Measurements from ENCODE around the gene NTRK1. TPM values are rescaled to one million over a fixed set of nuclear protein-coding genes. Genes with fewer than 3 reads are reported as not detected.

Gene NTRK1
- total RNA-seq, 1 experiment from 2014 or later = 0.33 TPM

- H3K27ac Mint-ChIP-seq (ENCODE audit: low read depth, unreplicated experiment) = no peak overlapping the region
- H3K9me3 Mint-ChIP-seq (ENCODE audit: unreplicated experiment) = no peaks in the 10 kb centered on the region
- CTCF ChIA-PET = interaction anchor here (0.9 to 11.0 kb wide), 4 partner anchors 7 to 28 kb away, joined by 3 to 163 read pairs (median 21); partner anchors contain the start of genes INSRR, NTRK1 and PEAR1
- BruUV-seq (replicated peaks) = no TSS peak
- no peak overlapping the region for H3K4me3 Mint-ChIP-seq (ENCODE audit: unreplicated experiment)
- intact Hi-C loops (cut with micrococcal nuclease) = no loop called here
- TF ChIP-seq CTCF (IDR thresholded peaks at IDR 0.05; ENCODE audit: unreplicated experiment) = no peak
- POLR2A ChIA-PET = interaction anchor here (0.7 kb wide), 1 partner anchor 14 kb away, joined by 3 read pairs; no protein-coding TSS in a partner anchor
- no peaks in the 10 kb centered on the region for H3K36me3 Mint-ChIP-seq (ENCODE audit: insufficient read depth, unreplicated experiment)
- peaks cover 18% of the 10 kb centered on the region for H3K27me3 Mint-ChIP-seq (ENCODE audit: insufficient read depth, unreplicated experiment)
- peaks cover 23% of the 10 kb centered on the region for H3K4me1 Mint-ChIP-seq (ENCODE audit: insufficient read depth, unreplicated experiment)
- DNase-seq (ENCODE audit: unreplicated experiment) = no peak
Measured at GRCh38 chr1:156866249-156866909, 5.7 kb downstream of the NTRK1 start.

DNA sequence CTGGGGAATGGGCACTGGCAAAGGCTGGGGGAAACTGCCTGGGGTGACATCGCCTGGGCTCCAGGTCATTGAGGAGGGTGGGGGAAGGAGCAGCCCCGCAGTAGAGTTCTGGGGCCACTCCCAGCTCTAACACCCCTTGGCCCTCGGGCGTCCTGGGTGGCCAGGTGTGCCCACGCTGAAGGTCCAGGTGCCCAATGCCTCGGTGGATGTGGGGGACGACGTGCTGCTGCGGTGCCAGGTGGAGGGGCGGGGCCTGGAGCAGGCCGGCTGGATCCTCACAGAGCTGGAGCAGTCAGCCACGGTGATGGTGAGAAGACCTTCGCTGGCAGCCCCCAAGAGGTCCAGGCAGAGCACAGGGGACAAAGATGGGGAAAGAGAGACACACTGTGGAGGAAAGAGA is 7.7 kb downstream of the NTRK1 start:
- POLR2A ChIA-PET = no interaction called here
- no peak for DNase-seq (ENCODE audit: unreplicated experiment)
- Mint-ChIP-seq H3K27ac (ENCODE audit: low read depth, unreplicated experiment) (no peak overlapping the region), H3K36me3 (ENCODE audit: insufficient read depth, unreplicated experiment) (no peaks in the 10 kb centered on the region), H3K4me1 (ENCODE audit: insufficient read depth, unreplicated experiment) (peaks cover 18% of the 10 kb centered on the region), H3K9me3 (ENCODE audit: unreplicated experiment) (no peaks in the 10 kb centered on the region), H3K27me3 (ENCODE audit: insufficient read depth, unreplicated experiment) (peaks cover 10% of the 10 kb centered on the region), H3K4me3 (ENCODE audit: unreplicated experiment) (no peak overlapping the region)
- CTCF ChIA-PET = interaction anchor here (0.7 to 5.6 kb wide), 5 partner anchors 9 to 142 kb away, joined by 3 to 39 read pairs (median 37); partner anchors contain the start of genes INSRR and NTRK1
- BruUV-seq (replicated peaks) = no TSS peak
- intact Hi-C loops (cut with micrococcal nuclease) = no loop called here
- TF ChIP-seq CTCF (IDR thresholded peaks at IDR 0.05; ENCODE audit: unreplicated experiment) = no peak

DNA sequence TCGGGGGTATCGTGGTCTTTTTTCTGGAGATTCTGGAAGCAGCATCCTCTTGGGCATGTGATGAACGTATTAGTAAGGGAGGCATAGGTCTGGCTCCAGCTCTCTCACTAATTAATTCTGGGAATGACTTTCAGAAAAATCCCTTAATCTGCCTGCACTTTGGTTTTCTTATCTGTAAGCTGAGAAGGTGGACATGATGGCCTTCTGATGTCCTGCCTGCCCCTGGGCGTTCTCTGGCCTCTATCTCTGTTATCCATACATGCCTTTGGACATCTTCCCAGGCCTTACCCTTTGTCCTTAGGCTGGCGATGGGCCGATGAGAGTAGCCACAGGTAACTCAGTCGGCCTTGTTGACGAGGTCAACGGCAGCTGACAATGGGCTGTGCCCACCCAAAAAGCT is 8.8 kb downstream of the NTRK1 start:
- POLR2A ChIA-PET = interaction anchor here (0.7 kb wide), 1 partner anchor 68 kb away, joined by 3 read pairs; no protein-coding TSS in a partner anchor
- peaks cover 16% of the 10 kb centered on the region for H3K4me1 Mint-ChIP-seq (ENCODE audit: insufficient read depth, unreplicated experiment)
- no peaks in the 10 kb centered on the region for H3K36me3 Mint-ChIP-seq (ENCODE audit: insufficient read depth, unreplicated experiment)
- intact Hi-C loops (cut with micrococcal nuclease) = no loop called here
- no peak for DNase-seq (ENCODE audit: unreplicated experiment)
- no peak overlapping the region for H3K27ac Mint-ChIP-seq (ENCODE audit: low read depth, unreplicated experiment)
- BruUV-seq (replicated peaks) = no TSS peak
- no peak for TF ChIP-seq CTCF (IDR thresholded peaks at IDR 0.05; ENCODE audit: unreplicated experiment)
- CTCF ChIA-PET = interaction anchor here (0.5 to 5.6 kb wide), 7 partner anchors 10 to 148 kb away, joined by 3 to 39 read pairs (median 5); partner anchors contain the start of genes INSRR and NTRK1
- H3K4me3 Mint-ChIP-seq (ENCODE audit: unreplicated experiment) = no peak overlapping the region
- no peaks in the 10 kb centered on the region for H3K9me3 Mint-ChIP-seq (ENCODE audit: unreplicated experiment)
- H3K27me3 Mint-ChIP-seq (ENCODE audit: insufficient read depth, unreplicated experiment) = no peaks in the 10 kb centered on the region

- ChIA-PET CTCF (interaction anchor here (0.7 to 12.4 kb wide), 4 partner anchors 14 to 212 kb away, joined by 3 to 114 read pairs (median 14); partner anchors contain the start of genes NTRK1 and PEAR1), POLR2A (no interaction called here)
- H3K4me3 Mint-ChIP-seq (ENCODE audit: unreplicated experiment) = no peak overlapping the region
- intact Hi-C loops (cut with micrococcal nuclease) = no loop called here
- no TSS peak for BruUV-seq (replicated peaks)
- no peak for TF ChIP-seq CTCF (IDR thresholded peaks at IDR 0.05; ENCODE audit: unreplicated experiment)
- H3K27me3 Mint-ChIP-seq (ENCODE audit: insufficient read depth, unreplicated experiment) = peaks cover 11% of the 10 kb centered on the region
- H3K9me3 Mint-ChIP-seq (ENCODE audit: unreplicated experiment) = no peaks in the 10 kb centered on the region
- no peaks in the 10 kb centered on the region for H3K36me3 Mint-ChIP-seq (ENCODE audit: insufficient read depth, unreplicated experiment)
- H3K27ac Mint-ChIP-seq (ENCODE audit: low read depth, unreplicated experiment) = no peak overlapping the region
- H3K4me1 Mint-ChIP-seq (ENCODE audit: insufficient read depth, unreplicated experiment) = peaks cover 16% of the 10 kb centered on the region
- DNase-seq (ENCODE audit: unreplicated experiment) = no peak
Measured at GRCh38 chr1:156873659-156874058, 13.0 kb downstream of the NTRK1 start.
